HL-60 (cell line): ENCODE results near the gene MPPE1.
A peak's percentile ranks its signal among the peaks of the same experiment; 100 is the strongest.

Source experiments
- GABPA ChIP-seq: IDR thresholded peaks from 2 replicates; pipeline ENCODE4 v1.6.1; 2012; ENCODE audit warnings: low read depth
- POLR2AphosphoS5 ChIP-seq: IDR thresholded peaks from 2 replicates; pipeline ENCODE4 v1.6.1; 2012; ENCODE audit warnings: low read depth
- SPI1 ChIP-seq: IDR thresholded peaks from 2 replicates; pipeline ENCODE4 v1.6.1; 2012; ENCODE audit warnings: low read depth, mild to moderate bottlenecking, borderline replicate concordance
- TF ChIP-seq, protein P1 (sequence below): IDR thresholded peaks from one replicate; pipeline ENCODE4 v1.5.1; 2011; ENCODE audit warnings: low read length, control low read depth, inconsistent platforms; ENCODE audit not compliant: insufficient read depth
- TF ChIP-seq, protein P2 (sequence below): IDR thresholded peaks from 2 replicates; pipeline ENCODE4 v1.6.1; 2012; ENCODE audit warnings: low read depth; ENCODE audit not compliant: insufficient replicate concordance

DNA sequence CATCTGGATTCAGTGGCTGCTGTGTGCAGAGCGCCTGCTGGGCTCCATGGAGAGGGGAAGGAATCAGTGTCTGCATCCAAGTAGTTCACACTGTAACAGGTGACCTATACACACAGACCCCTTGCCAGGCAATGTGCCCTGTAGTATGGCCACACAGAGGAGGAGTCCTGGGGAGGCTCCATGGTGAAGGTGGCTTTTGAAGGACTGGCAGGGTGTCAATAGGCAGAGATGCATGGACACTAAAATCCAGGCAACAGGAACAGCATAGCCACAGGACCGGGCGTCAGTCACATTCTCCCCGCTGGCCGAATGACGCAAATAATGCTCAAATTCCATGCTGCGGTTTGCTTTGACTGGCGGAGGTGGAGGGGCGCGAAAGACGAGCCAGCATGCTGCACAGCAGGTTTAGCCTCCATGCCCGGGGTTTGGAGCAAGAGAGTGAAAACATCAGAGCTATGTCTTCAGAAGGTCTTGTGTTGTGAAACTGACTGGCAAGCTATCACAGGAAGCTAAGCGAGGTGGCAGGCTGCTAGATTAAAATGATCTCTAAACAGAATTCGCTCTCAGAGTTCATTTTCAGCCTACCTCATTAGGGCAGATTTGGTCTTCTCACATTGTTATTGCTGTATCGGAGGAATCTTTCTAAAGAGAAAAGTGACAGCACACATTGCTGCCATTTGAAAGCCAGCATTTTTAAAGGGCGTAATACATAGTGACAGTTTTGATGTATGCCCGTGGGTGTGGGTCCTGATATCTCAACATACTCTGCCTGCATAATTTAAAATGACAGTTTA is 58.1 kb downstream of the MPPE1 start:
- TF ChIP-seq, protein P1, sequence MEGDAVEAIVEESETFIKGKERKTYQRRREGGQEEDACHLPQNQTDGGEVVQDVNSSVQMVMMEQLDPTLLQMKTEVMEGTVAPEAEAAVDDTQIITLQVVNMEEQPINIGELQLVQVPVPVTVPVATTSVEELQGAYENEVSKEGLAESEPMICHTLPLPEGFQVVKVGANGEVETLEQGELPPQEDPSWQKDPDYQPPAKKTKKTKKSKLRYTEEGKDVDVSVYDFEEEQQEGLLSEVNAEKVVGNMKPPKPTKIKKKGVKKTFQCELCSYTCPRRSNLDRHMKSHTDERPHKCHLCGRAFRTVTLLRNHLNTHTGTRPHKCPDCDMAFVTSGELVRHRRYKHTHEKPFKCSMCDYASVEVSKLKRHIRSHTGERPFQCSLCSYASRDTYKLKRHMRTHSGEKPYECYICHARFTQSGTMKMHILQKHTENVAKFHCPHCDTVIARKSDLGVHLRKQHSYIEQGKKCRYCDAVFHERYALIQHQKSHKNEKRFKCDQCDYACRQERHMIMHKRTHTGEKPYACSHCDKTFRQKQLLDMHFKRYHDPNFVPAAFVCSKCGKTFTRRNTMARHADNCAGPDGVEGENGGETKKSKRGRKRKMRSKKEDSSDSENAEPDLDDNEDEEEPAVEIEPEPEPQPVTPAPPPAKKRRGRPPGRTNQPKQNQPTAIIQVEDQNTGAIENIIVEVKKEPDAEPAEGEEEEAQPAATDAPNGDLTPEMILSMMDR = no peak
- TF ChIP-seq SPI1 = no peak
- peak; percentile 78 for TF ChIP-seq POLR2AphosphoS5
- no peak for TF ChIP-seq GABPA
- TF ChIP-seq, protein P2, sequence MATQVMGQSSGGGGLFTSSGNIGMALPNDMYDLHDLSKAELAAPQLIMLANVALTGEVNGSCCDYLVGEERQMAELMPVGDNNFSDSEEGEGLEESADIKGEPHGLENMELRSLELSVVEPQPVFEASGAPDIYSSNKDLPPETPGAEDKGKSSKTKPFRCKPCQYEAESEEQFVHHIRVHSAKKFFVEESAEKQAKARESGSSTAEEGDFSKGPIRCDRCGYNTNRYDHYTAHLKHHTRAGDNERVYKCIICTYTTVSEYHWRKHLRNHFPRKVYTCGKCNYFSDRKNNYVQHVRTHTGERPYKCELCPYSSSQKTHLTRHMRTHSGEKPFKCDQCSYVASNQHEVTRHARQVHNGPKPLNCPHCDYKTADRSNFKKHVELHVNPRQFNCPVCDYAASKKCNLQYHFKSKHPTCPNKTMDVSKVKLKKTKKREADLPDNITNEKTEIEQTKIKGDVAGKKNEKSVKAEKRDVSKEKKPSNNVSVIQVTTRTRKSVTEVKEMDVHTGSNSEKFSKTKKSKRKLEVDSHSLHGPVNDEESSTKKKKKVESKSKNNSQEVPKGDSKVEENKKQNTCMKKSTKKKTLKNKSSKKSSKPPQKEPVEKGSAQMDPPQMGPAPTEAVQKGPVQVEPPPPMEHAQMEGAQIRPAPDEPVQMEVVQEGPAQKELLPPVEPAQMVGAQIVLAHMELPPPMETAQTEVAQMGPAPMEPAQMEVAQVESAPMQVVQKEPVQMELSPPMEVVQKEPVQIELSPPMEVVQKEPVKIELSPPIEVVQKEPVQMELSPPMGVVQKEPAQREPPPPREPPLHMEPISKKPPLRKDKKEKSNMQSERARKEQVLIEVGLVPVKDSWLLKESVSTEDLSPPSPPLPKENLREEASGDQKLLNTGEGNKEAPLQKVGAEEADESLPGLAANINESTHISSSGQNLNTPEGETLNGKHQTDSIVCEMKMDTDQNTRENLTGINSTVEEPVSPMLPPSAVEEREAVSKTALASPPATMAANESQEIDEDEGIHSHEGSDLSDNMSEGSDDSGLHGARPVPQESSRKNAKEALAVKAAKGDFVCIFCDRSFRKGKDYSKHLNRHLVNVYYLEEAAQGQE = peak; percentile 46
